Stimulated activated CD8-positive, alpha-beta memory T cell treated with anti-CD3 and anti-CD28 coated beads, Interleukin-4, amount 100 ng/mL, for 4 hours (primary cell): Measurements from ENCODE around the gene FGF11.

Experiments used
- DNase-seq, 2 donors: peaks; one replicate each; pipeline ENCODE4 v3.0.0-alpha.2; 2020; ENCODE audit warnings: low read depth in 2 of 2, low spot score in 1 of 2

The FGF11 gene

GRCh38 chr17:7408252-7408727 lies 31.0 kb upstream of the FGF11 start:
- DNase-seq, result no peak

- DNase-seq, result no peak
These were observed 30.4 kb upstream of the FGF11 start for GRCh38 chr17:7408863-7409262.

GRCh38 chr17:7409716-7410115 lies 29.6 kb upstream of the FGF11 start:
- no peak for DNase-seq

- DNase-seq, result no peak
These were observed 28.5 kb upstream of the FGF11 start for GRCh38 chr17:7410634-7411426.

GRCh38 chr17:7411427-7411750 lies 27.9 kb upstream of the FGF11 start:
- no peak for DNase-seq

GRCh38 chr17:7413346-7413985 lies 25.8 kb upstream of the FGF11 start:
- DNase-seq, result no peak

GRCh38 chr17:7414837-7415236 lies 24.5 kb upstream of the FGF11 start:
- DNase-seq, result no peak

- no peak for DNase-seq
These were observed 23.5 kb upstream of the FGF11 start for GRCh38 chr17:7415784-7416183.

GRCh38 chr17:7416323-7416722 lies 23.0 kb upstream of the FGF11 start:
- no peak for DNase-seq

GRCh38 chr17:7417056-7417655 lies 22.2 kb upstream of the FGF11 start:
- DNase-seq, result no peak

GRCh38 chr17:7418472-7419152 lies 20.7 kb upstream of the FGF11 start:
- no peak for DNase-seq

GRCh38 chr17:7419819-7420610 lies 19.3 kb upstream of the FGF11 start, which contains the start of gene SPEM1:
TSS of gene SPEM1 (plus strand) at chr17:7420324. CDS start at chr17:7420385, 61 bp downstream.
- DNase-seq, result no peak

- no peak for DNase-seq
These were observed 18.1 kb upstream of the FGF11 start for GRCh38 chr17:7421186-7421585.

- DNase-seq, result no peak
These were observed 15.6 kb upstream of the FGF11 start for GRCh38 chr17:7423679-7424078.

- DNase-seq, result no peak
These were observed 14.0 kb upstream of the FGF11 start, which contains the start of gene SPEM2 for GRCh38 chr17:7425316-7425715. TSS of gene SPEM2 (plus strand) at chr17:7425616. CDS start at chr17:7425689, 73 bp downstream.

GRCh38 chr17:7425756-7426155 lies 13.6 kb upstream of the FGF11 start:
- no peak for DNase-seq

GRCh38 chr17:7426203-7426863 lies 13.0 kb upstream of the FGF11 start:
- DNase-seq, result no peak

GRCh38 chr17:7426896-7427489 lies 12.3 kb upstream of the FGF11 start:
- DNase-seq, result no peak

- DNase-seq, result no peak
These were observed 11.8 kb upstream of the FGF11 start for GRCh38 chr17:7427549-7427948.

- DNase-seq, result no peak
These were observed 10.8 kb upstream of the FGF11 start, which contains the start of gene SPEM3 for GRCh38 chr17:7428557-7428956. TSS of gene SPEM3 (plus strand) at chr17:7428857. CDS start at chr17:7428903, 46 bp downstream.
